Measurements from ENCODE around the gene HOXA4. TPM values are rescaled to one million over a fixed set of nuclear protein-coding genes. Genes with fewer than 3 reads are reported as not detected.

HOXA4 gene
- polyA plus RNA-seq, 1 donor (not counting 4 experiments of a cell fraction or from before 2014, with no cell fraction given) = 1.5 TPM

DNA sequence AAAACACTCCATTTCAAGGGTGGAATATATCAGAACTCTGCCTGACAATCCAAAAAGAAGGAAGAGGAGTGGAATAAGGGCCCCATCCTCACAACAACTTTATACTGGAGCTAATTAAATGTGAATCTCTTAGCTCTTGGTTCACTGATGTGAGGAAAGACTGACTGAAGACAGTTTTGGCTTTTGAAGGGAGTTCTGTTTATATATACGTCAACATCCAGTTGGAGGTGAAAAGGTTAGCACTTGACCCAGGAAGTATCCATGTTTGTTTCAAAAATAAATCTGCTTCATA lies 37.8 kb downstream of the HOXA4 start:
- H3K4me3 ChIP-seq (ENCODE audit: control insufficient read depth in 2 of 3, extremely low read depth in 1 of 3, insufficient read depth in 2 of 3, low read depth in 1 of 3, low read length in 3 of 3) = no peak overlapping the region
- no peak overlapping the region for H3K9ac ChIP-seq (ENCODE audit: control insufficient read depth, extremely low read depth, insufficient read depth, low read length)
- no peak overlapping the region for H3K27ac ChIP-seq (ENCODE audit: control insufficient read depth, insufficient read depth, low read length)
- H2AFZ ChIP-seq (ENCODE audit: control insufficient read depth, low read length) = no peak overlapping the region
- FAIRE-seq = no peak
- H4K20me1 ChIP-seq (ENCODE audit: control insufficient read depth, extremely low read depth, insufficient read depth, low read length) = no peaks in the 10 kb centered on the region
- no peaks in the 10 kb centered on the region for H3K9me3 ChIP-seq (ENCODE audit: control insufficient read depth, low read depth, low read length)
- peaks cover 0 to 3% of the 10 kb centered on the region in 2 experiments for H3K36me3 ChIP-seq (ENCODE audit: control insufficient read depth in 2 of 2, extremely low read depth in 1 of 2, insufficient read depth in 2 of 2, low read length in 2 of 2)
- H3K4me2 ChIP-seq (ENCODE audit: control insufficient read depth, extremely low read depth, insufficient read depth, low read depth, low read length) = no peak overlapping the region
- TF ChIP-seq, protein P1, sequence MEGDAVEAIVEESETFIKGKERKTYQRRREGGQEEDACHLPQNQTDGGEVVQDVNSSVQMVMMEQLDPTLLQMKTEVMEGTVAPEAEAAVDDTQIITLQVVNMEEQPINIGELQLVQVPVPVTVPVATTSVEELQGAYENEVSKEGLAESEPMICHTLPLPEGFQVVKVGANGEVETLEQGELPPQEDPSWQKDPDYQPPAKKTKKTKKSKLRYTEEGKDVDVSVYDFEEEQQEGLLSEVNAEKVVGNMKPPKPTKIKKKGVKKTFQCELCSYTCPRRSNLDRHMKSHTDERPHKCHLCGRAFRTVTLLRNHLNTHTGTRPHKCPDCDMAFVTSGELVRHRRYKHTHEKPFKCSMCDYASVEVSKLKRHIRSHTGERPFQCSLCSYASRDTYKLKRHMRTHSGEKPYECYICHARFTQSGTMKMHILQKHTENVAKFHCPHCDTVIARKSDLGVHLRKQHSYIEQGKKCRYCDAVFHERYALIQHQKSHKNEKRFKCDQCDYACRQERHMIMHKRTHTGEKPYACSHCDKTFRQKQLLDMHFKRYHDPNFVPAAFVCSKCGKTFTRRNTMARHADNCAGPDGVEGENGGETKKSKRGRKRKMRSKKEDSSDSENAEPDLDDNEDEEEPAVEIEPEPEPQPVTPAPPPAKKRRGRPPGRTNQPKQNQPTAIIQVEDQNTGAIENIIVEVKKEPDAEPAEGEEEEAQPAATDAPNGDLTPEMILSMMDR (optimal IDR thresholded peaks at IDR 0.05 in 1 of 3, IDR thresholded peaks at IDR 0.05 in 1 of 3, conservative IDR thresholded peaks at IDR 0.05 in 1 of 3; ENCODE audit: extremely low read depth in 1 of 3, insufficient read depth in 2 of 3, low read length in 3 of 3) = no peak
- no peak for TF ChIP-seq EZH2 (IDR thresholded peaks at IDR 0.05; ENCODE audit: low read length)
- peaks cover 38% of the 10 kb centered on the region for H3K79me2 ChIP-seq (ENCODE audit: control insufficient read depth, insufficient read depth, low read length)
- no peaks in the 10 kb centered on the region for H3K9me1 ChIP-seq (ENCODE audit: control insufficient read depth, extremely low read depth, insufficient read depth, low read length)
- H3K27me3 ChIP-seq (ENCODE audit: control insufficient read depth, extremely low read depth, insufficient read depth, low read length) = no peaks in the 10 kb centered on the region
- DNase-seq (ENCODE audit: low read depth, low spot score) = no peak
- dilution Hi-C loops (cut with MboI; ENCODE audit: extremely low pct_ligation_motif_present, low sequenced_read_pairs) = loop anchor here (25.0 kb wide), 1 partner anchor 230 kb away; the partner anchor contains the start of gene SKAP2
- peaks cover 9% of the 10 kb centered on the region for H3K4me1 ChIP-seq (ENCODE audit: control insufficient read depth, extremely low read depth, insufficient read depth, low read length)

DNA sequence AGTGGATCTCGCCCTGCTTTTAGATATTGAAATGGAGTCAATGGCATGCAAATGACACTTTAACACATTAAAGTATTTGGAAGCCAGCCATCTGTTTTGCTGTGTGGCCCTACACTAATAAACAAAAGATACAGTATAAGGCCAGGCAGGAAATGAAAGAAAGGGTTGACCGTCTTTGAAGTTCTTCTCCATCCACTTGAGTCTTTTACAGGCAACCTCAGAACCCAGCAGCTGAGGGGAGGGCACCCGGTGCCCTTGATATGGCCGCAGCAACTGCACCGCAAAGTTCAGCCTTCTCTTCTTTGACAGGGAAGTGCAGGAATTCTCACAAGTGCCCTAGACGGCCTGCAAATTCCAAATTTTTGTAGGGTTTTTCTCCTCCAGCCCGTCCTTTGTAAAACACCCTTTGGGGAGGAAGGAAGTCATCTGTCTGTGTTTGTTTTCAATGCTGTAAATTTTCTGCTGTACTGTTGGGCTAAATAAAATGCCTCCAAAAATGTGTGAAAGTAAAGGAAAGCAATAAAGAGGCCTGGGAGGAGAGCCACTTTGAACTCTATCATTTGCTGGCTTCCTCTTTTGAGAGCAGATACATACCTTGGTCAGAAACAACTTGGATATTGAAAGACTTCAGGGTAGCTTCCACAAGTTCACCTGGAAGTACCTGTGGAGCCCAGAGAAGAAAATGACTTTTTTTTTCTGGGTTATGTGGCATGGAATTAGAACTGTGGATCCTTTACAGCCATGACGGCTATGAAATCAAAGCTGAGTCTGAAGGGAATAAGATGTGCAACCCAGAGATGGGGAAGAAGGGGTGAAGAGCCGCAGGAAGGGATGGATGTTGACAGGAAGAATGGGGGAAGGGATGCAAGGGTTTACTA lies 38.4 kb downstream of the HOXA4 start:
- Histone ChIP-seq H3K27ac (ENCODE audit: control insufficient read depth, insufficient read depth, low read length) (no peak overlapping the region), H2AFZ (ENCODE audit: control insufficient read depth, low read length) (no peak overlapping the region), H3K36me3 (ENCODE audit: control insufficient read depth in 2 of 2, extremely low read depth in 1 of 2, insufficient read depth in 2 of 2, low read length in 2 of 2) (peaks cover 0 to 3% of the 10 kb centered on the region in 2 experiments), H3K9ac (ENCODE audit: control insufficient read depth, extremely low read depth, insufficient read depth, low read length) (no peak overlapping the region), H3K79me2 (ENCODE audit: control insufficient read depth, insufficient read depth, low read length) (peaks cover 33% of the 10 kb centered on the region), H3K9me3 (ENCODE audit: control insufficient read depth, low read depth, low read length) (no peaks in the 10 kb centered on the region), H3K4me3 (ENCODE audit: control insufficient read depth in 2 of 3, extremely low read depth in 1 of 3, insufficient read depth in 2 of 3, low read depth in 1 of 3, low read length in 3 of 3) (no peak overlapping the region), H4K20me1 (ENCODE audit: control insufficient read depth, extremely low read depth, insufficient read depth, low read length) (no peaks in the 10 kb centered on the region), H3K4me2 (ENCODE audit: control insufficient read depth, extremely low read depth, insufficient read depth, low read depth, low read length) (no peak overlapping the region), H3K4me1 (ENCODE audit: control insufficient read depth, extremely low read depth, insufficient read depth, low read length) (peaks cover 9% of the 10 kb centered on the region), H3K27me3 (ENCODE audit: control insufficient read depth, extremely low read depth, insufficient read depth, low read length) (no peaks in the 10 kb centered on the region), H3K9me1 (ENCODE audit: control insufficient read depth, extremely low read depth, insufficient read depth, low read length) (no peaks in the 10 kb centered on the region)
- TF ChIP-seq, protein P1 (optimal IDR thresholded peaks at IDR 0.05 in 1 of 3, IDR thresholded peaks at IDR 0.05 in 1 of 3, conservative IDR thresholded peaks at IDR 0.05 in 1 of 3; ENCODE audit: extremely low read depth in 1 of 3, insufficient read depth in 2 of 3, low read length in 3 of 3) = no peak
- no peak for TF ChIP-seq EZH2 (IDR thresholded peaks at IDR 0.05; ENCODE audit: low read length)
- dilution Hi-C loops (cut with MboI; ENCODE audit: extremely low pct_ligation_motif_present, low sequenced_read_pairs) = loop anchor here (25.0 kb wide), 1 partner anchor 230 kb away; the partner anchor contains the start of gene SKAP2
- no peak for DNase-seq (ENCODE audit: low read depth, low spot score)
- no peak for FAIRE-seq
